Kidney (tissue), 14 donors: ENCODE results near the gene DDX10. TPM values are rescaled to one million over a fixed set of nuclear protein-coding genes. Genes with fewer than 3 reads are reported as not detected.

Source experiments
- DNase-seq, 5 donors: peaks; one replicate each; pipeline ENCODE4 v3.0.0-alpha.2; 2013 to 2020
- FAIRE-seq: peaks from 2 replicates; lab custom pipeline; 2012; peaks lifted over from hg19 to GRCh38; lab: Jason Lieb, UNC
- H3K27ac ChIP-seq, 2 donors: one replicate each; pipeline ENCODE4 v1.7.0; 2013; ENCODE audit warnings: low read depth in 2 of 2, low read length in 2 of 2, inconsistent platforms in 1 of 2
- H3K27me3 ChIP-seq: one replicate; pipeline ENCODE4 v1.7.1; 2013; ENCODE audit warnings: low read length, inconsistent platforms; ENCODE audit not compliant: control insufficient read depth, insufficient read depth
- H3K36me3 ChIP-seq, 3 donors: one replicate each; pipeline versions ENCODE4 v1.7.0 to v1.7.1; 2013; ENCODE audit warnings: low read length in 3 of 3, control low read depth in 1 of 3, inconsistent platforms in 1 of 3; ENCODE audit not compliant: insufficient read depth in 3 of 3, control insufficient read depth in 2 of 3
- H3K4me1 ChIP-seq, 3 donors: one replicate each; pipeline versions ENCODE4 v1.7.0 to v1.7.1; 2013; ENCODE audit warnings: low read length in 3 of 3, inconsistent platforms in 1 of 3, low read depth in 1 of 3; ENCODE audit not compliant: control insufficient read depth in 2 of 3, insufficient read depth in 2 of 3
- H3K4me3 ChIP-seq, 3 donors: one replicate each; pipeline versions ENCODE4 v1.7.0 to v1.8.1; 2013; ENCODE audit warnings: low read length in 3 of 3, control low read depth in 1 of 3, inconsistent platforms in 1 of 3
- H3K9ac ChIP-seq, 3 donors: one replicate each; pipeline versions ENCODE4 v1.7.0 to v1.7.1; 2013; ENCODE audit warnings: low read length in 3 of 3, control low read depth in 1 of 3, inconsistent platforms in 1 of 3
- H3K9me3 ChIP-seq, 3 donors: one replicate each; pipeline versions ENCODE4 v1.7.0 to v1.7.1; 2013; ENCODE audit warnings: low read length in 3 of 3, control low read depth in 1 of 3, inconsistent platforms in 1 of 3; ENCODE audit not compliant: control insufficient read depth in 2 of 3, insufficient read depth in 1 of 3
- intact Hi-C: fragments of 100-400 bp; cut with DNase I; formaldehyde crosslinking; loops from one replicate; pipeline ENCODE4 v1.11.1; 2022
- polyA plus RNA-seq: library from polyadenylated mRNA; stranded (reverse); fragments of 350-450 nt; fragmentation: Illumina TruSeq; extraction: RNeasy Lipid Tissue Mini Kit (QIAGEN cat#74804); gene quantifications from one replicate; pipeline ENCODE4 v1.2.3, GENCODE V29; 2014; ENCODE audit warnings: low read depth, low replicate concordance; ENCODE audit not compliant: insufficient read depth
- total RNA-seq: library from RNA; stranded (reverse); fragmentation: NEBNext Ultra II Directional; extraction: Animal tissue kit (Norgen Biotek cat#: 25700); gene quantifications from one replicate; pipeline ENCODE4 v1.2.1, GENCODE V29; 2021
- TF ChIP-seq, protein P1 (sequence below): IDR thresholded peaks from 3 replicates; pipeline ENCODE4 v1.5.1; 2012; ENCODE audit warnings: mild to moderate bottlenecking, moderate library complexity, borderline replicate concordance; ENCODE audit not compliant: insufficient read depth; ENCODE audit errors: extremely low read depth
- donor health status: control.
- donor health status: control.
- donor health status: control.
- donor health status: control.
- donor health status: control.
- donor health status: DM: yes; HTN: yes; CAD: no.
- donor health status: Normal renal cell carcinoma (clear cell type).

DDX10 gene
- total and polyA plus RNA-seq, 2 donors from 2014 or later = 24.8 to 79.2 TPM

DNA sequence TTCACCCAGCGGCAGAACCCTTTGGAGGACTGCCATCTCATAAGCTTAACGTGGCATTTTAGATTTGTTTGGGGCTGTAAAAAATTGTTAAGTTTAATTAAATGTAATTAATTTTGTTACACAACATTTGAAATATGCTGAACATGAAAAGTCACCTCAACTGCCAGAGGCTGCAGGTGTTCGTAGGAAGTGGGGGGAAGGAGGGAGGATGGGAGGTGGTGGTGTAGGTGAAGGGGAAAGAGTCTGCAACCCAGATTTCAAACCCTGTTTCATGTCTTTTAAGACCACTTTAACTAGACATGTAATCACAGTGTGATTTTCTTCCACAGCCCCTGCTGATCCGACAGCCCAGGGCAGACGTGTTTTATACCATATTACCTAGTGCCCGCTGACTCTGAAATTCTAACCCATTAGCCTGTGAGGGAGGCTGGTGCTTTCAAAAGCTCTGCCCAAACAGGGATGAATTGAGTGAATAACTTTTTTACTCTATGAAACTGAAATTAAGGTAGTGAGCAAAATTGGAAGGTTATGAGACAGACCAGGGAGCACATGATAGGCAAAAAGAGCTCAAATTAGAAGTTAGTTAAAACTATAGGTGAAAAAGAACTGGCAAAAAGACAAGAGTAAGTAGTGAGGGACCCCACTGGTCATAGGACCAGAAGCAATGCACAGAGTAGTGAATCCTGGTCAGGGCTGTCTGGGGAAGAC is 279.8 kb downstream of the DDX10 start:
- H3K4me3 ChIP-seq = no peak overlapping the region
- H3K27me3 ChIP-seq = no peaks in the 10 kb centered on the region
- H3K27ac ChIP-seq = no peak overlapping the region
- no peaks in the 10 kb centered on the region for H3K4me1 ChIP-seq
- TF ChIP-seq, protein P1, sequence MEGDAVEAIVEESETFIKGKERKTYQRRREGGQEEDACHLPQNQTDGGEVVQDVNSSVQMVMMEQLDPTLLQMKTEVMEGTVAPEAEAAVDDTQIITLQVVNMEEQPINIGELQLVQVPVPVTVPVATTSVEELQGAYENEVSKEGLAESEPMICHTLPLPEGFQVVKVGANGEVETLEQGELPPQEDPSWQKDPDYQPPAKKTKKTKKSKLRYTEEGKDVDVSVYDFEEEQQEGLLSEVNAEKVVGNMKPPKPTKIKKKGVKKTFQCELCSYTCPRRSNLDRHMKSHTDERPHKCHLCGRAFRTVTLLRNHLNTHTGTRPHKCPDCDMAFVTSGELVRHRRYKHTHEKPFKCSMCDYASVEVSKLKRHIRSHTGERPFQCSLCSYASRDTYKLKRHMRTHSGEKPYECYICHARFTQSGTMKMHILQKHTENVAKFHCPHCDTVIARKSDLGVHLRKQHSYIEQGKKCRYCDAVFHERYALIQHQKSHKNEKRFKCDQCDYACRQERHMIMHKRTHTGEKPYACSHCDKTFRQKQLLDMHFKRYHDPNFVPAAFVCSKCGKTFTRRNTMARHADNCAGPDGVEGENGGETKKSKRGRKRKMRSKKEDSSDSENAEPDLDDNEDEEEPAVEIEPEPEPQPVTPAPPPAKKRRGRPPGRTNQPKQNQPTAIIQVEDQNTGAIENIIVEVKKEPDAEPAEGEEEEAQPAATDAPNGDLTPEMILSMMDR = no peak
- peaks cover 0 to 7% (median 5%) of the 10 kb centered on the region in 3 donors for H3K36me3 ChIP-seq
- DNase-seq (peak in 1 of 5 donors; percentile 13), FAIRE-seq (no peak)
- H3K9me3 ChIP-seq = no peaks in the 10 kb centered on the region
- no peak overlapping the region for H3K9ac ChIP-seq
- intact Hi-C loops = no loop called here

DNA sequence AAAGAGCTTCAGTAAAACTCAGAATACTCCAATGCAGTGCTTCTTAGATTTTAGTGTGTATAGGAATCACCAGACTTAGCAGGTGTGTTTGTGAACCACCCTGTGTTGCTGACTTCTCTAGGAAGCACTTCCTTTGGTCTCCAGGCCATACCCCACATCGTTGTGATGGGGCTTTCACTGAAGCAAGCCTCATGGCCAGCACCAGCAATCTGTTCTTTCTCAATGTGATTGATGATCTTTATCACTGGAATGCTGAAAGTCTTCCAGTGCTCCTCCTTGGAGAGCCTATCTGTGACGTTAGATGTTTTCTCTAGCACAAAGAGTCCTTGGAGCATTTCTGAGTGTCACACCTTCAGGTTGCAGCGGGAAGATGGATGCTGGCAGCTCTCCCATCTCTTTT is 280.5 kb downstream of the DDX10 start:
- H3K36me3 ChIP-seq = peaks cover 0 to 5% (median 2%) of the 10 kb centered on the region in 3 donors
- no peak overlapping the region for H3K27ac ChIP-seq
- H3K27me3 ChIP-seq = no peaks in the 10 kb centered on the region
- H3K9me3 ChIP-seq = no peaks in the 10 kb centered on the region
- TF ChIP-seq, protein P1 = no peak
- H3K4me3 ChIP-seq = no peak overlapping the region
- no peak for FAIRE-seq
- no peak overlapping the region for H3K9ac ChIP-seq
- H3K4me1 ChIP-seq = no peaks in the 10 kb centered on the region
- no peak for DNase-seq
- intact Hi-C loops = no loop called here

DNA sequence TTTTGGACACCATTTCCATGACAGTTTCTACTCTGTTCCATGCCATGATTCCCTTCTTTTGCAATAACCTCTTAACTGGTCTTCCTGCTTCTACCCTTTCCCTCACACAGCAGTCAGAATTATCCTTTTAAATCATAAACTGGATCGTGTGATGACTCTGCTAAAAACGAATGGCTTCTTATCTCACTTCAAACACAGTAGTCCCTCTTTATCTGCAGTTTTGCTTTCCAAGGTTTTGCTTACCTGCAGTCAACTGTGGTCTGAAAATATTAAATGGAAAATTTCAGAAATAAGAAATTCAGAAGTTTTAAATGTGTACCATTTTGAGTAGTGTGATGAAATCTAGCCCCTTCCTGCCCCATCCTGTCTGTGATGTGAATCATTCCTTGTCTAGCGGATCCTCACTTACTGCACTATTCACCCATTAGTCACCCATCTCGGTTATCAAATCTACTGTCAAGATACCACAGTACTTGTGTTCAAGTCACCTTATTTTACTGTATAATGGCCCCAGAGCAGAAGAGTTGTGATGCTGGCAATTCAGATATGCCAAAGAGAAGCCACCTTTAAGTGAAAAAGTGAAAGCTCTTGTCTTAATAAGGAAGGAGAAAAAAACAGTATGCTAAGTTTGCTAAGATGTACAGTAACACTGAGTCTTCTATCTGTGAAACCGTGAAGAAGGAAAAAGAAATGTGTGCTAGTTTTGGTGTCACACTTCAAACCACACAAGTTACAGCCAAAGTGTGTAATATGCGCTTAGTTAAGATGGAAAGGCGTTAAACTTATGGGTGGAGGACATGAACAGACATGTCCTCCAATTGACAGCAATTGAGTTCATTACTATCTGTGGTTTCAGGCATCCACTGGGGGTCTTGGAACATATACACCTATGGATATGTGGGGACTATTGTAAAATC is 283.0 kb downstream of the DDX10 start:
- Histone ChIP-seq H3K27ac (no peak overlapping the region), H3K4me1 (no peaks in the 10 kb centered on the region), H3K27me3 (no peaks in the 10 kb centered on the region), H3K4me3 (no peak overlapping the region), H3K36me3 (no peaks in the 10 kb centered on the region), H3K9me3 (no peaks in the 10 kb centered on the region), H3K9ac (no peak overlapping the region)
- DNase-seq (no peak), FAIRE-seq (no peak)
- TF ChIP-seq, protein P1 = no peak
- intact Hi-C loops = no loop called here
